Measurements from ENCODE around the gene MEN1. TPM values are rescaled to one million over a fixed set of nuclear protein-coding genes. Genes with fewer than 3 reads are reported as not detected.
"Not testable (repeated sequence)": the region's sequence is repeated elsewhere in the genome, so short reads cannot be mapped to it uniquely, and the experiment has no call there.

MEN1 gene
- total and polyA plus RNA-seq, 12 donors, result 15.3 to 50.6 (median 28.7) TPM

DNA sequence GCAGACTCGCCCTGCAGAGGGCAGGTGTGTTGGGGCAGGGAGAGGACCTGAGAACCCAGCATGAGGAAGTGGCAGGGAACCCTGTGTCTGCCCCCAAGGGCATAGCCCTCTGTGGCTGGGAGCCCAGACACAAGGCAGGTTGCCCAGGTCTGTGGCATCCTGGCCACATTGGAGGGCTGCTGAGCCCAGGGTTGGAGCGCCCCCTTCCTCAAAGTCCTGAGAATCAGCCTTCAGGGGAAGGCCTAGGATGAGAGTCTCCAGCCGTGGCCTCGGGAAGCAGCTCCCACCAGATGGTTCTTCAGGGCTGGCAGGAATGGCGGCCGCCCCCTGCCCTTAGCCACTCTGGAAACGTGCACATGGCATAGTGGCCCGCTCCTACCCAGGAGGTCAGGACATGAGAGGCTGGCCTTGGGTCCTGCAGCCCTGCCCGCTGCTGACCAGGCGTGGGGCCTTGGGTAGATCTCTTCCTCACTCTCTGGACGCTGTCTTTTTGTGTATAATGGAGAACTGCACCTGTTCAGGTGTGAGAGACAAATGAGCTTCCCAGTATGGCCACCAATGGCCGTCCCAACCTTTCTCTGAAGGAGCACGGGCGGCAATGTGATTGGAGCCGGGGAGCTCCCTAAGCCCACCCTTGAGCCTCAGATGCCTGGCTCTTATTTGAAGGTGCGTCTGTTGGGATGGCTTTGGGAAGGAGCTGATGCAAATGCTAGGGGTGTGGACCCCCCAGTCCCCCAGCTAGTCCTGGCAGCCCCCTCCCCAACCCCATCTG, 38.7 kb upstream of the MEN1 start:
- intact Hi-C loops (cut with DNase I), result loop anchor here (5.0 to 10.0 kb wide), 3 partner anchors 43 to 166 kb away; partner anchors contain the start of genes ARL2 (in 1 of the 2) and BATF2 (in 1 of the 2)
- Histone ChIP-seq H3K27ac (no peak overlapping the region), H3K4me1 (replicated peaks in 1 of 2) (peaks cover 9 to 14% of the 10 kb centered on the region in 2 donors), H3K4me3 (no peak overlapping the region), H3K36me3 (replicated peaks in 1 of 2) (peaks cover 0 to 9% of the 10 kb centered on the region in 2 donors), H3K27me3 (no peaks in the 10 kb centered on the region), H3K9me3 (replicated peaks in 1 of 3) (no peaks in the 10 kb centered on the region)
- DNase-seq, result no peak
- TF ChIP-seq POLR2A (IDR thresholded peaks at IDR 0.05), result no peak
- TF ChIP-seq, protein P1, sequence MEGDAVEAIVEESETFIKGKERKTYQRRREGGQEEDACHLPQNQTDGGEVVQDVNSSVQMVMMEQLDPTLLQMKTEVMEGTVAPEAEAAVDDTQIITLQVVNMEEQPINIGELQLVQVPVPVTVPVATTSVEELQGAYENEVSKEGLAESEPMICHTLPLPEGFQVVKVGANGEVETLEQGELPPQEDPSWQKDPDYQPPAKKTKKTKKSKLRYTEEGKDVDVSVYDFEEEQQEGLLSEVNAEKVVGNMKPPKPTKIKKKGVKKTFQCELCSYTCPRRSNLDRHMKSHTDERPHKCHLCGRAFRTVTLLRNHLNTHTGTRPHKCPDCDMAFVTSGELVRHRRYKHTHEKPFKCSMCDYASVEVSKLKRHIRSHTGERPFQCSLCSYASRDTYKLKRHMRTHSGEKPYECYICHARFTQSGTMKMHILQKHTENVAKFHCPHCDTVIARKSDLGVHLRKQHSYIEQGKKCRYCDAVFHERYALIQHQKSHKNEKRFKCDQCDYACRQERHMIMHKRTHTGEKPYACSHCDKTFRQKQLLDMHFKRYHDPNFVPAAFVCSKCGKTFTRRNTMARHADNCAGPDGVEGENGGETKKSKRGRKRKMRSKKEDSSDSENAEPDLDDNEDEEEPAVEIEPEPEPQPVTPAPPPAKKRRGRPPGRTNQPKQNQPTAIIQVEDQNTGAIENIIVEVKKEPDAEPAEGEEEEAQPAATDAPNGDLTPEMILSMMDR (IDR thresholded peaks at IDR 0.05), result no peak
- WGBS, 4 donors, result 48 to 86% (median 80%) methylated on average over 7 to 16 of the region's 16 CpGs

- Histone ChIP-seq H3K4me1 (replicated peaks in 1 of 2) (peaks cover 16 to 17% of the 10 kb centered on the region in 2 donors), H3K27me3 (no peaks in the 10 kb centered on the region), H3K27ac (no peak overlapping the region), H3K4me3 (no peak overlapping the region), H3K36me3 (replicated peaks in 1 of 2) (peaks cover 0 to 2% of the 10 kb centered on the region in 2 donors), H3K9me3 (replicated peaks in 1 of 3) (no peaks in the 10 kb centered on the region)
- intact Hi-C loops (cut with DNase I), result loop anchor here (5.0 to 10.0 kb wide), 3 partner anchors 44 to 166 kb away; partner anchors contain the start of genes ARL2 (in 1 of the 2) and BATF2 (in 1 of the 2)
- no peak for DNase-seq
- TF ChIP-seq, protein P1 (IDR thresholded peaks at IDR 0.05), result no peak
- TF ChIP-seq POLR2A (IDR thresholded peaks at IDR 0.05), result no peak
- WGBS, 4 donors, result 81 to 90% (median 86%) methylated on average over 6 of the region's 6 CpGs
Measured at GRCh38 chr11:64848214-64848825, 38.0 kb upstream of the MEN1 start.

- TF ChIP-seq, protein P1 (IDR thresholded peaks at IDR 0.05), result peak; percentile 95 to 99 (median 97)
- no peak for TF ChIP-seq POLR2A (IDR thresholded peaks at IDR 0.05)
- Histone ChIP-seq H3K27me3 (no peaks in the 10 kb centered on the region), H3K4me3 (no peak overlapping the region), H3K9me3 (replicated peaks in 1 of 3) (no peaks in the 10 kb centered on the region), H3K4me1 (replicated peaks in 1 of 2) (peaks cover 22% of the 10 kb centered on the region in 2 donors), H3K36me3 (replicated peaks in 1 of 2) (no peaks in the 10 kb centered on the region), H3K27ac (no peak overlapping the region)
- WGBS, 4 donors, result 17 to 26% (median 23%) methylated on average over 11 to 13 of the region's 13 CpGs
- peak; percentile 89 to 94 (median 92) for DNase-seq
- intact Hi-C loops (cut with DNase I), result loop anchor here (5.0 to 10.0 kb wide), 3 partner anchors 45 to 168 kb away; partner anchors contain the start of genes ARL2 (in 1 of the 2) and BATF2 (in 1 of the 2)
Measured at GRCh38 chr11:64846998-64847666, 36.8 kb upstream of the MEN1 start.

- not testable (repeated sequence) for H3K9me3 ChIP-seq (replicated peaks in 1 of 3); H3K4me3 ChIP-seq; H3K27ac ChIP-seq; H3K36me3 ChIP-seq (replicated peaks in 1 of 2); DNase-seq; H3K27me3 ChIP-seq
- intact Hi-C loops (cut with DNase I), result loop anchor here (5.0 to 10.0 kb wide), 3 partner anchors 47 to 169 kb away; partner anchors contain the start of genes ARL2 (in 1 of the 2) and BATF2 (in 1 of the 2)
- 85 to 93% (median 91%) methylated on average over 8 of the region's 8 CpGs for WGBS, 4 donors
- peaks cover 18 to 22% of the 10 kb centered on the region in 2 donors for H3K4me1 ChIP-seq (replicated peaks in 1 of 2)
Measured at GRCh38 chr11:64845776-64846129, 35.4 kb upstream of the MEN1 start.

All from adrenal gland (tissue), 12 donors.